CD8-positive, alpha-beta memory T cell (primary cell): ENCODE data around the gene AGER. TPM values are rescaled to one million over a fixed set of nuclear protein-coding genes. Genes with fewer than 3 reads are reported as not detected.

Experiments used
- CTCF ChIA-PET: fragments of 350-600 bp; sonication (Branson Sonifier 250); formaldehyde crosslinking; loops from one replicate; lab custom pipeline; 2021; ENCODE audit warnings: antibody characterized with exemption; lab: Charles Lee
- POLR2A ChIA-PET: fragments of 350-600 bp; sonication (Branson Sonifier 250); formaldehyde crosslinking; loops from one replicate; lab custom pipeline; 2021; ENCODE audit warnings: antibody characterized with exemption; lab: Charles Lee
- DNase-seq, 5 donors: peaks; one replicate each; pipeline versions ENCODE4 v3.0.0 to v3.0.0-alpha.2; 2020 to 2022; ENCODE audit warnings: mixed read lengths in 1 of 5
- H3K27ac ChIP-seq: one replicate; pipeline ENCODE4 v1.7.0; 2013; ENCODE audit warnings: low read depth, mild to moderate bottlenecking, low read length, moderate library complexity
- H3K27me3 ChIP-seq: 2 replicates; pipeline ENCODE4 v1.7.0; 2013; ENCODE audit warnings: low read length, mild to moderate bottlenecking; ENCODE audit not compliant: insufficient read depth, poor library complexity, severe bottlenecking
- H3K36me3 ChIP-seq: 2 replicates; pipeline ENCODE4 v1.7.0; 2013; ENCODE audit warnings: mild to moderate bottlenecking, low read length, moderate library complexity; ENCODE audit not compliant: insufficient read depth
- H3K4me1 ChIP-seq: 2 replicates; pipeline ENCODE4 v1.7.0; 2013; ENCODE audit warnings: mild to moderate bottlenecking, low read length, moderate library complexity; ENCODE audit not compliant: insufficient read depth
- H3K4me3 ChIP-seq: 2 replicates; pipeline ENCODE4 v1.7.0; 2013; ENCODE audit warnings: mild to moderate bottlenecking, low read length
- H3K9me3 ChIP-seq: 2 replicates; pipeline ENCODE4 v1.7.0; 2013; ENCODE audit warnings: mild to moderate bottlenecking, low read length
- H3K27ac Mint-ChIP-seq, 8 donors: one replicate each; pipeline ENCODE4 v1.8.0; 2020 to 2021; ENCODE audit warnings: mixed read lengths in 8 of 8, mild to moderate bottlenecking in 6 of 8, inconsistent platforms in 3 of 8, moderate library complexity in 3 of 8
- H3K27me3 Mint-ChIP-seq, 2 donors: one replicate each; pipeline ENCODE4 v1.8.0; 2020 to 2021; ENCODE audit warnings: mixed read lengths in 2 of 2, mild to moderate bottlenecking in 1 of 2, moderate library complexity in 1 of 2
- H3K36me3 Mint-ChIP-seq, 3 donors: one replicate each; pipeline ENCODE4 v1.8.0; 2020 to 2021; ENCODE audit warnings: mixed read lengths in 3 of 3, inconsistent platforms in 1 of 3, mild to moderate bottlenecking in 1 of 3
- H3K4me1 Mint-ChIP-seq, 3 donors: one replicate each; pipeline ENCODE4 v1.8.0; 2020 to 2021; ENCODE audit warnings: mixed read lengths in 3 of 3, inconsistent platforms in 1 of 3, mild to moderate bottlenecking in 1 of 3
- H3K4me3 Mint-ChIP-seq, 7 donors: one replicate each; pipeline ENCODE4 v1.8.0; 2020 to 2021; ENCODE audit warnings: mixed read lengths in 7 of 7, mild to moderate bottlenecking in 6 of 7, moderate library complexity in 4 of 7, inconsistent platforms in 2 of 7
- H3K9me3 Mint-ChIP-seq, 5 donors: one replicate each; pipeline ENCODE4 v1.8.0; 2020 to 2022; ENCODE audit warnings: mixed read lengths in 5 of 5, mild to moderate bottlenecking in 3 of 5, moderate library complexity in 2 of 5, inconsistent platforms in 1 of 5
- polyA plus RNA-seq: library from polyadenylated mRNA; unstranded; fragments of 300-500 nt; fragmentation: Illumina TruSeq; gene quantifications from one replicate; pipeline ENCODE4 v1.2.3, GENCODE V29; 2021
- total RNA-seq, 2 experiments: library from RNA; stranded (reverse); gene quantifications; one replicate each; pipeline ENCODE4 v1.2.3, GENCODE V29; 2021

The AGER gene
- total and polyA plus RNA-seq, 3 experiments from 2014 or later, result 11.9 to 12.5 TPM; not detected in 1

DNA sequence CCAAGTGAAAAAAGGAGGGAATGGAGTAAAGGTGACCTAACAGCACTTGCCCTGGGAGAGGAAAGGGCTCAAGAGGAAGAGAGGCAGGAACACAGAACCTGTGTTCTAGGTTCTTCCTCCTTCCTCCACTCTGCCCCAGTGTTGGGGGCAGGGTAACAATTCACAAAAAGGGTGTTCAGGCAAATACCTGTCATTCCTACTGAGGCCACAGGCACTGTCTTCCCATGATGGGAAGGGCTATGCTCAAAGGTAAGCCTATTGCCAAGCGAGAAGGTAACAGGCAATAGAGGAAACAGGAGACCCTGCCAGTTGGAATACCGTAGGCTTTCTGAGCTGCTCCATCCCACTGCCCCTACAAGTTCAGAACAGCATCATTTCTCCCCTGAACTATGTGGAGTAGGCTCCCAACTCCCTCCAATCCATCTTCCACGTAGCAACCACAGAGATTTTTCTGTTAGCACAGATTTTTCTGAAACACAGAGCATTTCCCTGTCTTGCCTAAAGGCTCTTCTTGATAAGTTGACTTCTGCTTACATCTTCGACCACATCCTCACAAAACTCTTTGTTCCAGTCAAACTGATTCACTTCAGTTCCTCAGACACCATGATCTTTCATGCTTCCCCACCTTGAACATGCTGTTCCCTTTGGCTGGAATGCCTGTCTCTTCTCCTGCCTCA, 10.9 kb downstream of the AGER start:
- DNase-seq, result no peak
- Histone ChIP-seq H3K4me3 (no peak overlapping the region), H3K27me3 (no peaks in the 10 kb centered on the region), H3K4me1 (peaks cover 44% of the 10 kb centered on the region), H3K36me3 (peaks cover 16% of the 10 kb centered on the region), H3K9me3 (no peaks in the 10 kb centered on the region), H3K27ac (no peak overlapping the region)
- Mint-ChIP-seq H3K9me3 (no peaks in the 10 kb centered on the region), H3K27me3 (no peaks in the 10 kb centered on the region), H3K36me3 (peaks cover 0 to 36% (median 12%) of the 10 kb centered on the region in 3 donors), H3K4me1 (peaks cover 41 to 60% (median 53%) of the 10 kb centered on the region in 3 donors), H3K27ac (peak overlapping the region in 6 of 8 donors; percentile 11 to 75 (median 67)), H3K4me3 (peak overlapping the region in 1 of 7 donors; percentile 8)
- ChIA-PET CTCF (no interaction called here), POLR2A (no interaction called here)

DNA sequence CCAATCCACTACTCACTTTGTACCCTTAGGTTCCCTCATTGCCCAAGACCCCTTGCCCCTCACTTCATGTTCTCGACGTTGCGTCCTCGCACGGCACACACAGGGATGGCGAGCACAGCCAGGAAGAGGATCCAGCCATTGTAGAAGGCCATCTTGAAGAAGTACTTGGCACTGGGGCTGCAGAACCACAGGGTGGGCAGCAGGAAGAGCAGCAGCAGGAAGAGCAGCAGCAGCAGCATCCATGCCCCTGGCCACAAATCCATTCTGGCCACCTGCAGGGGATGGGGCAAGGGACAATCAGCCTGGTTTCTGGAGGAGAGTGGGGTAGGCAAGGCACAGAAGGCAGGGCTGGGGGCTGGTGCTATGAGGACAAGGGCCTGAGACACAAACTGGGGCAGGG, 12.8 kb downstream of the AGER start:
- no peak overlapping the region for H3K27ac ChIP-seq
- ChIA-PET POLR2A (no interaction called here), CTCF (interaction anchor here (1.0 kb wide), 1 partner anchor 20 kb away, joined by 3 read pairs; the partner anchor contains the start of gene PRRT1)
- H3K4me3 Mint-ChIP-seq, result peak overlapping the region in 2 of 7 donors; percentile 26 to 64
- no peak for DNase-seq
- peak overlapping the region in 1 of 8 donors; percentile 74 for H3K27ac Mint-ChIP-seq
- H3K36me3 Mint-ChIP-seq, result peaks cover 0 to 52% (median 15%) of the 10 kb centered on the region in 3 donors
- H3K4me3 ChIP-seq, result no peak overlapping the region
- H3K27me3 Mint-ChIP-seq, result no peaks in the 10 kb centered on the region
- H3K4me1 ChIP-seq, result peaks cover 33% of the 10 kb centered on the region
- H3K4me1 Mint-ChIP-seq, result peaks cover 28 to 43% (median 35%) of the 10 kb centered on the region in 3 donors
- H3K36me3 ChIP-seq, result peaks cover 16% of the 10 kb centered on the region
- H3K9me3 ChIP-seq, result no peaks in the 10 kb centered on the region
- H3K27me3 ChIP-seq, result no peaks in the 10 kb centered on the region
- no peaks in the 10 kb centered on the region for H3K9me3 Mint-ChIP-seq

DNA sequence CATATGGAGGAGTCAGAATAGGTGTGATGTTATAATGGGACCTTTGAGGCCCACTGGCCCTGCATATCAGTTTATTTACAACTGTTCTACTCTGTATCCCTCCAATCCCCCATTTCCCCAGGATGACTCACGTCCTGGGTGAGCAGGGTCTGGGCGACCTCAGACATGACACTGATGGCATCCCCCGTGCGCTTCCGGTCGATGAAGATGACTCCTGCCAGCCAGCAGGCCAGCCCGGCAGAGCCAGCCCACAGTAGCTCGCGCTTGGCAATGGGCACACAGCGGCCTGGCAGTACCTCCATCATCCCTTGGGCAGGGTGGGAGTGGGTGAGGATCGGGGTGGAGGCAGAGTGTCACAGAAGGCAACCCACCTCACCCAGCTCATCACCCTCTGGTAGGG, 13.8 kb downstream of the AGER start:
- H3K4me3 Mint-ChIP-seq, result no peak overlapping the region
- no peaks in the 10 kb centered on the region for H3K27me3 Mint-ChIP-seq
- H3K36me3 ChIP-seq, result peaks cover 16% of the 10 kb centered on the region
- no peaks in the 10 kb centered on the region for H3K9me3 ChIP-seq
- no peak overlapping the region for H3K4me3 ChIP-seq
- CTCF ChIA-PET, result interaction anchor here (1.0 kb wide), 2 partner anchors 16 to 19 kb away, joined by 3 read pairs; partner anchors contain the start of gene PRRT1
- H3K27me3 ChIP-seq, result no peaks in the 10 kb centered on the region
- peaks cover 22 to 37% (median 29%) of the 10 kb centered on the region in 3 donors for H3K4me1 Mint-ChIP-seq
- peaks cover 0 to 57% (median 14%) of the 10 kb centered on the region in 3 donors for H3K36me3 Mint-ChIP-seq
- H3K27ac ChIP-seq, result no peak overlapping the region
- H3K9me3 Mint-ChIP-seq, result no peaks in the 10 kb centered on the region
- H3K4me1 ChIP-seq, result peaks cover 28% of the 10 kb centered on the region
- no peak overlapping the region for H3K27ac Mint-ChIP-seq
- DNase-seq, result no peak
- POLR2A ChIA-PET, result no interaction called here

GRCh38 chr6:32168807-32169591, 15.1 kb downstream of the AGER start:
- ChIA-PET CTCF (no interaction called here), POLR2A (interaction anchor here (0.5 kb wide), 1 partner anchor 195 kb away, joined by 3 read pairs; no protein-coding TSS in a partner anchor)
- Mint-ChIP-seq H3K4me1 (peaks cover 10 to 24% (median 21%) of the 10 kb centered on the region in 3 donors), H3K27ac (peak overlapping the region in 1 of 8 donors; percentile 57), H3K9me3 (no peaks in the 10 kb centered on the region), H3K36me3 (peaks cover 0 to 59% (median 14%) of the 10 kb centered on the region in 3 donors), H3K4me3 (no peak overlapping the region), H3K27me3 (no peaks in the 10 kb centered on the region)
- no peak overlapping the region for H3K4me3 ChIP-seq
- no peaks in the 10 kb centered on the region for H3K9me3 ChIP-seq
- H3K27ac ChIP-seq, result peak overlapping the region; percentile 62
- no peak for DNase-seq
- no peaks in the 10 kb centered on the region for H3K27me3 ChIP-seq
- peaks cover 15% of the 10 kb centered on the region for H3K4me1 ChIP-seq
- H3K36me3 ChIP-seq, result peaks cover 16% of the 10 kb centered on the region

DNA sequence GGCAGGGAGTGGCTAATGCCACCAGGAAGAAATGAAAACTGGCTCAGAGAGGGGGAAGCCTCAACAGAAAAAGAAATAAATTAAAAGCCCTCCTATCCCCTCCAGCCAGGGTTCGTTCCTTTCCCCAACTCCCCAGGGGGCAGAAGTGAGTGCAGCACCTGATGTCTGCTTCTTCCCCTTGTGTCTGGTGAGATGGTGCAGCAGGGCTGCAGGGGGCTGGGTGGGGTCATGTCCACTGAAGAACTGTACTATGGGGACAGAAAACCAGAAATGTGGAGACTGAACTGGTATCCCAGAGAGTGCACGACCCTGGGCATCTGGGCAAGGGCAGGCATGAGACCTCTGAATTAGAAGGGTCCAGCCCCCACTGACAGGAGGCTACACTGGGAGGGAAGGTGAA, 15.7 kb downstream of the AGER start:
- Histone ChIP-seq H3K36me3 (peaks cover 16% of the 10 kb centered on the region), H3K4me1 (peaks cover 9% of the 10 kb centered on the region), H3K27me3 (no peaks in the 10 kb centered on the region), H3K4me3 (no peak overlapping the region), H3K27ac (peak overlapping the region; percentile 62), H3K9me3 (no peaks in the 10 kb centered on the region)
- Mint-ChIP-seq H3K36me3 (peaks cover 0 to 59% (median 14%) of the 10 kb centered on the region in 3 donors), H3K27ac (peak overlapping the region in 1 of 8 donors; percentile 75), H3K9me3 (no peaks in the 10 kb centered on the region), H3K4me3 (no peak overlapping the region), H3K4me1 (peaks cover 6 to 17% (median 15%) of the 10 kb centered on the region in 3 donors), H3K27me3 (no peaks in the 10 kb centered on the region)
- ChIA-PET CTCF (no interaction called here), POLR2A (no interaction called here)
- DNase-seq, result no peak

- H3K27me3 Mint-ChIP-seq, result no peaks in the 10 kb centered on the region
- Histone ChIP-seq H3K9me3 (no peaks in the 10 kb centered on the region), H3K4me1 (peaks cover 5% of the 10 kb centered on the region), H3K4me3 (no peak overlapping the region), H3K36me3 (peaks cover 16% of the 10 kb centered on the region), H3K27ac (peak overlapping the region; percentile 62), H3K27me3 (no peaks in the 10 kb centered on the region)
- peak overlapping the region in 1 of 8 donors; percentile 64 for H3K27ac Mint-ChIP-seq
- H3K36me3 Mint-ChIP-seq, result peaks cover 0 to 63% (median 14%) of the 10 kb centered on the region in 3 donors
- H3K4me3 Mint-ChIP-seq, result no peak overlapping the region
- ChIA-PET CTCF (no interaction called here), POLR2A (no interaction called here)
- DNase-seq, result no peak
- peaks cover 4 to 12% (median 9%) of the 10 kb centered on the region in 3 donors for H3K4me1 Mint-ChIP-seq
- no peaks in the 10 kb centered on the region for H3K9me3 Mint-ChIP-seq
Observed at GRCh38 chr6:32167761-32168262, 16.2 kb downstream of the AGER start.

DNA sequence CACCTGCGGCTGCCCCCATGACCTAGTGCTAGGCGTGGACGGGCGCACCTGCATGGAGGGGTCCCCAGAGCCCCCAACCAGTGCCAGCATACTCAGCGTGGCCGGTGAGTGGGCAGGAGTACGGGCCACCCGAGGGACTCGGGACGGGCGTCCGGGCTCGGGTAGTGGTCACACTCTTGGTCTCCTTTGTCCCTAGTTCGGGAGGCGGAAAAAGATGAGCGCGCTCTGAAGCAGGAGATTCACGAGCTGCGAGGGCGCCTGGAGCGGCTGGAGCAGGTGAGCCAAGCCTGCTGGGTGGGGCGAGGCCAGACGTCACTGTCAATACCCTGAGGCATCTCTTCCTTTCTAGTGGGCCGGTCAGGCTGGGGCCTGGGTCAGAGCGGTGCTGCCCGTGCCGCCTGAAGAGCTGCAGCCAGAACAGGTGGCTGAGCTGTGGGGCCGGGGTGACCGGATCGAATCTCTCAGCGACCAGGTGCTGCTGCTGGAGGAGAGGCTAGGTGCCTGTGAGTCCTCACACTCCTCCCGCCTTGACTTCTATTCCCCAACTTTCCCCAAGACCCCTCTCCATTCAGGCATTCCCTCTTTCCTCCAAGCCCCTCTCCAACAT, 16.8 kb downstream of the AGER start:
- CTCF ChIA-PET, result interaction anchor here (1.6 kb wide), 1 partner anchor 28 kb away, joined by 4 read pairs; no protein-coding TSS in a partner anchor

More for the DNA sequence above, 16.8 kb downstream of the AGER start:
- Histone ChIP-seq H3K4me3 (no peak overlapping the region), H3K4me1 (no peaks in the 10 kb centered on the region), H3K9me3 (no peaks in the 10 kb centered on the region), H3K27me3 (no peaks in the 10 kb centered on the region), H3K27ac (peak overlapping the region; percentile 62), H3K36me3 (peaks cover 16% of the 10 kb centered on the region)
- DNase-seq, result no peak
- Mint-ChIP-seq H3K9me3 (no peaks in the 10 kb centered on the region), H3K36me3 (peaks cover 0 to 67% (median 14%) of the 10 kb centered on the region in 3 donors), H3K4me1 (peaks cover 4 to 8% (median 5%) of the 10 kb centered on the region in 3 donors), H3K4me3 (no peak overlapping the region), H3K27me3 (no peaks in the 10 kb centered on the region), H3K27ac (peak overlapping the region in 1 of 8 donors; percentile 64)
- POLR2A ChIA-PET, result interaction anchor here (0.7 kb wide), 1 partner anchor 28 kb away, joined by 3 read pairs; no protein-coding TSS in a partner anchor
